ENCODE measurements around the gene MEN1. TPM values are rescaled to one million over a fixed set of nuclear protein-coding genes. Genes with fewer than 3 reads are reported as not detected.

The MEN1 gene
- total and polyA plus RNA-seq, 2 of the 13 experiments (the other 11 are each of a cell fraction or from before 2014, with no cell fraction given) = 20.5 to 27.3 TPM

DNA sequence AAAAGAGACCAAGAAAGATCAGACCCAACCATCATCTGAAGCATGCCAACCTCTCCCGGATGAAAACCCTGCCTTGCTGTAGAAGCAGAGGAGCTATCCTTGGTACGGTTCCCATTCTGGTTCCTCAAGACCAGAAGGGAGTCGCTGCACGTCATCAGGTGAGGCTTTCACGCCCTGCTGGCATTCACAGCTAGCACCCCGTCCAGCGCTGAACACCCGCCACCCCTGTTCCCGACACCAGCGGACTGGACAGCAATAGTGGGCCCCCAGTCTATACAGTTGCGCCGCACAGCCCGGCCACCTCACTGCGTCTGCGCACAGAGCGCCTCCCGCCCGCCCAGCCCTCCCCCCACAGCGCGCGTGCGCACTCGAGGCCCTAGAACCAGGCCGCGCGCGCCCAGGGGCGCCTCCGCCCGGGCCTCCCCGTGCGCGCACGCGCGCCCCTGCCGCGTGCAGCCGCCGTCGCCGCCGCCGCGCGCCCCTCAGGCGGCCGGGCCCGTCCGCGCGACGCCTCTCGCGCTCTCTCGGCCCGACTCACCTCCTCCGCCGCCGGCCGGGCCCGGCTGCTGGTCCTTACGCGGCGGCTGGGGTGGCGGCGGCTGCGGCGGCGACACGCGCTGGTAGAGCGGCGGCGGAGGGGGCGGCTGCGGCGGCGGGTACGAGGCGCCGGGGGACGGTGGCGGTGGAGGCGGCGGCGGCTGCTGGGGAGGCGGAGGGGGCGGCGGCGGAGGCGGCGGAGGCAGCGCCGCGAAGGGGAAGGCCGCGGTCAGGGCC lies 32.7 kb downstream of the MEN1 start (continued):
- TF ChIP-seq, protein P1, sequence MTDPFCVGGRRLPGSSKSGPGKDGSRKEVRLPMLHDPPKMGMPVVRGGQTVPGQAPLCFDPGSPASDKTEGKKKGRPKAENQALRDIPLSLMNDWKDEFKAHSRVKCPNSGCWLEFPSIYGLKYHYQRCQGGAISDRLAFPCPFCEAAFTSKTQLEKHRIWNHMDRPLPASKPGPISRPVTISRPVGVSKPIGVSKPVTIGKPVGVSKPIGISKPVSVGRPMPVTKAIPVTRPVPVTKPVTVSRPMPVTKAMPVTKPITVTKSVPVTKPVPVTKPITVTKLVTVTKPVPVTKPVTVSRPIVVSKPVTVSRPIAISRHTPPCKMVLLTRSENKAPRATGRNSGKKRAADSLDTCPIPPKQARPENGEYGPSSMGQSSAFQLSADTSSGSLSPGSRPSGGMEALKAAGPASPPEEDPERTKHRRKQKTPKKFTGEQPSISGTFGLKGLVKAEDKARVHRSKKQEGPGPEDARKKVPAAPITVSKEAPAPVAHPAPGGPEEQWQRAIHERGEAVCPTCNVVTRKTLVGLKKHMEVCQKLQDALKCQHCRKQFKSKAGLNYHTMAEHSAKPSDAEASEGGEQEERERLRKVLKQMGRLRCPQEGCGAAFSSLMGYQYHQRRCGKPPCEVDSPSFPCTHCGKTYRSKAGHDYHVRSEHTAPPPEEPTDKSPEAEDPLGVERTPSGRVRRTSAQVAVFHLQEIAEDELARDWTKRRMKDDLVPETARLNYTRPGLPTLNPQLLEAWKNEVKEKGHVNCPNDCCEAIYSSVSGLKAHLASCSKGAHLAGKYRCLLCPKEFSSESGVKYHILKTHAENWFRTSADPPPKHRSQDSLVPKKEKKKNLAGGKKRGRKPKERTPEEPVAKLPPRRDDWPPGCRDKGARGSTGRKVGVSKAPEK (CRISPR knock-in tag; IDR thresholded peaks at IDR 0.05; ENCODE audit: borderline replicate concordance) = no peak
- TF ChIP-seq ZNF543 (CRISPR knock-in tag; IDR thresholded peaks at IDR 0.05) = no peak
- 0 out of 2 replicates have a peak, but pooled peaks have one; percentile 35 for TF ChIP-seq ZNF274 (CRISPR knock-in tag; IDR thresholded peaks at IDR 0.05)
- no peak for TF ChIP-seq SCMH1 (CRISPR knock-in tag; IDR thresholded peaks at IDR 0.05; ENCODE audit: borderline replicate concordance)
- TF ChIP-seq, protein P2, sequence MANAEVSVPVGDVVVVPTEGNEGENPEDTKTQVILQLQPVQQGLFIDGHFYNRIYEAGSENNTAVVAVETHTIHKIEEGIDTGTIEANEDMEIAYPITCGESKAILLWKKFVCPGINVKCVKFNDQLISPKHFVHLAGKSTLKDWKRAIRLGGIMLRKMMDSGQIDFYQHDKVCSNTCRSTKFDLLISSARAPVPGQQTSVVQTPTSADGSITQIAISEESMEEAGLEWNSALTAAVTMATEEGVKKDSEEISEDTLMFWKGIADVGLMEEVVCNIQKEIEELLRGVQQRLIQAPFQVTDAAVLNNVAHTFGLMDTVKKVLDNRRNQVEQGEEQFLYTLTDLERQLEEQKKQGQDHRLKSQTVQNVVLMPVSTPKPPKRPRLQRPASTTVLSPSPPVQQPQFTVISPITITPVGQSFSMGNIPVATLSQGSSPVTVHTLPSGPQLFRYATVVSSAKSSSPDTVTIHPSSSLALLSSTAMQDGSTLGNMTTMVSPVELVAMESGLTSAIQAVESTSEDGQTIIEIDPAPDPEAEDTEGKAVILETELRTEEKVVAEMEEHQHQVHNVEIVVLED (CRISPR knock-in tag; IDR thresholded peaks at IDR 0.05; ENCODE audit: borderline replicate concordance) = 0 out of 2 replicates have a peak, but pooled peaks have one; percentile 39
- TF ChIP-seq ZNF441 (CRISPR knock-in tag; IDR thresholded peaks at IDR 0.05; ENCODE audit: borderline replicate concordance) = no peak
- TF ChIP-seq MEF2D (CRISPR knock-in tag; IDR thresholded peaks at IDR 0.05) = no peak
- no peak for TF ChIP-seq MXD4 (CRISPR knock-in tag; IDR thresholded peaks at IDR 0.05)
- TF ChIP-seq, protein P3, sequence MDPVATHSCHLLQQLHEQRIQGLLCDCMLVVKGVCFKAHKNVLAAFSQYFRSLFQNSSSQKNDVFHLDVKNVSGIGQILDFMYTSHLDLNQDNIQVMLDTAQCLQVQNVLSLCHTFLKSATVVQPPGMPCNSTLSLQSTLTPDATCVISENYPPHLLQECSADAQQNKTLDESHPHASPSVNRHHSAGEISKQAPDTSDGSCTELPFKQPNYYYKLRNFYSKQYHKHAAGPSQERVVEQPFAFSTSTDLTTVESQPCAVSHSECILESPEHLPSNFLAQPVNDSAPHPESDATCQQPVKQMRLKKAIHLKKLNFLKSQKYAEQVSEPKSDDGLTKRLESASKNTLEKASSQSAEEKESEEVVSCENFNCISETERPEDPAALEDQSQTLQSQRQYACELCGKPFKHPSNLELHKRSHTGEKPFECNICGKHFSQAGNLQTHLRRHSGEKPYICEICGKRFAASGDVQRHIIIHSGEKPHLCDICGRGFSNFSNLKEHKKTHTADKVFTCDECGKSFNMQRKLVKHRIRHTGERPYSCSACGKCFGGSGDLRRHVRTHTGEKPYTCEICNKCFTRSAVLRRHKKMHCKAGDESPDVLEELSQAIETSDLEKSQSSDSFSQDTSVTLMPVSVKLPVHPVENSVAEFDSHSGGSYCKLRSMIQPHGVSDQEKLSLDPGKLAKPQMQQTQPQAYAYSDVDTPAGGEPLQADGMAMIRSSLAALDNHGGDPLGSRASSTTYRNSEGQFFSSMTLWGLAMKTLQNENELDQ (CRISPR knock-in tag; IDR thresholded peaks at IDR 0.05; ENCODE audit: borderline replicate concordance) = no peak
- TF ChIP-seq FOSL2 (CRISPR knock-in tag; IDR thresholded peaks at IDR 0.05) = 0 out of 2 replicates have a peak, but pooled peaks have one; percentile 6
- no peak for TF ChIP-seq HCFC1 (IDR thresholded peaks at IDR 0.05; ENCODE audit: low read depth, low read length)
- no peak for TF ChIP-seq ZNF432 (CRISPR knock-in tag; IDR thresholded peaks at IDR 0.05; ENCODE audit: borderline replicate concordance)

Measured in HepG2 (cell line).